NT2/D1 (cell line): ENCODE results near the gene TTC29.

Source experiments
- YY1 ChIP-seq: IDR thresholded peaks from 2 replicates; pipeline ENCODE4 v1.6.1; 2011; ENCODE audit not compliant: insufficient read length, insufficient read depth
- ZNF274 ChIP-seq: IDR thresholded peaks from 2 replicates; pipeline ENCODE4 v1.6.1; 2011; ENCODE audit warnings: mild to moderate bottlenecking, low read depth, low read length

DNA sequence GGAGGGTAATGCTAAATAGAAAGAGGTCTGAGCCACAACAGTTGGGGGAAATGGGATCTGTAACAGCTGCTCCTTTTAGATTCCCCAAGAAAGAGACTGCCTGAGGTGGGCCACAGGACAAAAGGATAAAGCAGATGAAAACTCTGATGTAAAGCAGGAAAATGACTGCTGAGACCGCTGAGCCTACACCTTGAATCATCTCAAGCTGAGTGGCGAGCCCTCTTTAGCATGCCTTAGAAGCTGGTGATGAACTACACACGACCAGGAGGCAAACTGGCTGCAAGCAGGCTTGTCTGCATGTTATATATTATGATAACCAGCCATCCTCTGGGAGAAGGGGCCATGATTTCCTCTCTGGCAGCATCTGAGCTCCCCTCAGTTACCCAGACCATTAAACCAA is 88.4 kb downstream of the TTC29 start:
- TF ChIP-seq YY1 (no peak), ZNF274 (no peak)
